Vagina (tissue), 2 donors: ENCODE results near the gene ARHGEF17.

Experiments
- CTCF ChIP-seq, 3 experiments: fragments of 450-650 bp in 2 of 3; fragments of 200-600 bp in 1 of 3; sonication (generic) in 1 of 3; IDR thresholded peaks; one replicate each; pipeline ENCODE4 v1.5.1; 2017 to 2019; ENCODE audit warnings: antibody characterized with exemption in 3 of 3, mild to moderate bottlenecking in 2 of 3, moderate library complexity in 2 of 3
- POLR2A ChIP-seq, 2 donors: fragments of 450-650 bp; IDR thresholded peaks; one replicate each; pipeline ENCODE4 v1.6.1; 2017; ENCODE audit warnings: antibody characterized with exemption in 2 of 2, mild to moderate bottlenecking in 2 of 2, moderate library complexity in 2 of 2

DNA sequence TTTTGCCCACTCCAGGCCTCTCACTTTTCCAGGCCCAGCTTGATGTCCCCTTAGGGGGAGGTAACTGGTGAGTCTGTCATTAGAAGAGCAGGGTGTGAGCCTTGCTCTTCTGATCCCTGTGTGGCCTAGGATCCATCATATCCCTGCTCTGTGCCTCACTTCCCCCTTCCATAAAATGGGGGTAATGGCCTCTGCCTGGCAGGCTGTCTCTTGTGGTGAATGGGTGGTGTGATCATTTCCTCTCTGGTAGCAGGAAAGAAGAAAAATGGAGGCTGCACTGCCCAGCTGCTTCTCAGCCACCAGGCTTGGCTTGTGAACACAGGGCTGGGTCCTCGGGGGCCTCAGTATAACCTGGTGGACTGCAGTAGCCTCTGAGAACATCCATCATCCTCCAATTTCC lies 5.6 kb downstream of the ARHGEF17 start:
- TF ChIP-seq CTCF (IDR thresholded peaks at IDR 0.05), result no peak
- TF ChIP-seq POLR2A (IDR thresholded peaks at IDR 0.05), result no peak
